Neural progenitor cell (in vitro differentiated cells): ENCODE data around the gene PHF3.

Source experiments
- CTCF ChIP-seq: fragments of 200-600 bp; sonication (generic); IDR thresholded peaks from 2 replicates; pipeline ENCODE4 v1.5.1; 2017; ENCODE audit warnings: antibody characterized with exemption, mild to moderate bottlenecking
- EZH2phosphoT487 ChIP-seq: fragments of 200-600 bp; sonication (generic); IDR thresholded peaks from 2 replicates; pipeline ENCODE4 v1.6.1; 2017; ENCODE audit warnings: antibody characterized with exemption

GRCh38 chr6:63644668-63645326 lies 9.2 kb downstream of the PHF3 start:
- TF ChIP-seq CTCF (no peak), EZH2phosphoT487 (no peak)
